Smooth muscle cell (in vitro differentiated cells): ENCODE measurements around the gene HK2. TPM values are rescaled to one million over a fixed set of nuclear protein-coding genes. Genes with fewer than 3 reads are reported as not detected.

Experiments used
- DNase-seq: peaks from one replicate; lab custom pipeline; 2025; ENCODE audit not compliant: unreplicated experiment; lab: John Stamatoyannopoulos, UW
- H2AFZ ChIP-seq: fragments of 200-600 bp; sonication (generic); 2 replicates; pipeline ENCODE4 v1.6.0; 2016; ENCODE audit warnings: antibody characterized with exemption, low read depth, mild to moderate bottlenecking
- H3F3A ChIP-seq: fragments of 200-600 bp; sonication (generic); 2 replicates; pipeline ENCODE4 v1.6.0; 2017; ENCODE audit warnings: antibody characterized with exemption, low read depth
- H3K27ac ChIP-seq: fragments of 200-600 bp; sonication (generic); 2 replicates; pipeline ENCODE4 v1.5.1; 2016; ENCODE audit warnings: low read depth, mild to moderate bottlenecking
- H3K27me3 ChIP-seq: fragments of 200-600 bp; sonication (generic); 2 replicates; pipeline ENCODE4 v1.6.1; 2016; ENCODE audit warnings: low read depth, mild to moderate bottlenecking
- H3K36me3 ChIP-seq: fragments of 200-600 bp; sonication (generic); 2 replicates; pipeline ENCODE4 v1.5.1; 2016; ENCODE audit warnings: low read depth
- H3K4me1 ChIP-seq: fragments of 200-600 bp; sonication (generic); 2 replicates; pipeline ENCODE4 v1.5.1; 2016; ENCODE audit warnings: low read depth
- H3K4me2 ChIP-seq: fragments of 200-600 bp; sonication (generic); 2 replicates; pipeline ENCODE4 v1.6.0; 2016; ENCODE audit warnings: mild to moderate bottlenecking
- H3K4me3 ChIP-seq: fragments of 200-600 bp; sonication (generic); 2 replicates; pipeline ENCODE4 v1.5.1; 2016; ENCODE audit warnings: mild to moderate bottlenecking
- H3K79me2 ChIP-seq: fragments of 200-600 bp; sonication (generic); 2 replicates; pipeline ENCODE4 v1.6.0; 2016; ENCODE audit warnings: low read depth, mild to moderate bottlenecking
- H3K9ac ChIP-seq: fragments of 200-600 bp; sonication (generic); 2 replicates; pipeline ENCODE4 v1.6.0; 2016; ENCODE audit warnings: low read depth
- H3K9me3 ChIP-seq: fragments of 200-600 bp; sonication (generic); replicated peaks from 2 replicates; pipeline ENCODE4 v1.5.1; 2016; ENCODE audit warnings: low read depth
- H4K20me1 ChIP-seq: fragments of 200-600 bp; sonication (generic); 2 replicates; pipeline ENCODE4 v1.6.0; 2016; ENCODE audit warnings: low read depth
- WGBS: methylation state at CpG from one replicate; pipeline ENCODE4 v1.1.7; 2016; ENCODE audit warnings: low lambda C conversion rate; 5-methylcytosine and 5-hydroxymethylcytosine counted together
- polyA plus RNA-seq: library from polyadenylated mRNA; unstranded; fragments of >200 nt; fragmentation: Nextera tagmentation; extraction: Ambion mirVana; gene quantifications from 2 replicates; pipeline ENCODE4 v1.2.1, GENCODE V29; 2016
- total RNA-seq: library from RNA; depleted of rRNA; stranded (reverse); fragments of >200 nt; gene quantifications from 2 replicates; pipeline ENCODE4 v1.2.3, GENCODE V29; 2014
- TF ChIP-seq, protein P1 (sequence below): fragments of 200-600 bp; sonication (generic); IDR thresholded peaks from 2 replicates; pipeline ENCODE4 v1.5.1; 2017; ENCODE audit warnings: borderline replicate concordance, mild to moderate bottlenecking, antibody characterized with exemption; ENCODE audit not compliant: insufficient read depth, poor library complexity, severe bottlenecking

Gene HK2
- total and polyA plus RNA-seq, 2 experiments from 2014 or later: 20.3 to 38.0 TPM

- TF ChIP-seq, protein P1, sequence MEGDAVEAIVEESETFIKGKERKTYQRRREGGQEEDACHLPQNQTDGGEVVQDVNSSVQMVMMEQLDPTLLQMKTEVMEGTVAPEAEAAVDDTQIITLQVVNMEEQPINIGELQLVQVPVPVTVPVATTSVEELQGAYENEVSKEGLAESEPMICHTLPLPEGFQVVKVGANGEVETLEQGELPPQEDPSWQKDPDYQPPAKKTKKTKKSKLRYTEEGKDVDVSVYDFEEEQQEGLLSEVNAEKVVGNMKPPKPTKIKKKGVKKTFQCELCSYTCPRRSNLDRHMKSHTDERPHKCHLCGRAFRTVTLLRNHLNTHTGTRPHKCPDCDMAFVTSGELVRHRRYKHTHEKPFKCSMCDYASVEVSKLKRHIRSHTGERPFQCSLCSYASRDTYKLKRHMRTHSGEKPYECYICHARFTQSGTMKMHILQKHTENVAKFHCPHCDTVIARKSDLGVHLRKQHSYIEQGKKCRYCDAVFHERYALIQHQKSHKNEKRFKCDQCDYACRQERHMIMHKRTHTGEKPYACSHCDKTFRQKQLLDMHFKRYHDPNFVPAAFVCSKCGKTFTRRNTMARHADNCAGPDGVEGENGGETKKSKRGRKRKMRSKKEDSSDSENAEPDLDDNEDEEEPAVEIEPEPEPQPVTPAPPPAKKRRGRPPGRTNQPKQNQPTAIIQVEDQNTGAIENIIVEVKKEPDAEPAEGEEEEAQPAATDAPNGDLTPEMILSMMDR: no peak
- 82% methylated on average over 4 of the region's 4 CpGs for WGBS
- H4K20me1 ChIP-seq: peaks cover 6% of the 10 kb centered on the region
- peaks cover 7% of the 10 kb centered on the region for H3K4me1 ChIP-seq
- H3K79me2 ChIP-seq: no peaks in the 10 kb centered on the region
- no peak overlapping the region for H2AFZ ChIP-seq
- DNase-seq: no peak
- no peaks in the 10 kb centered on the region for H3K27me3 ChIP-seq
- H3K4me3 ChIP-seq: no peak overlapping the region
- no peak overlapping the region for H3K4me2 ChIP-seq
- H3K9me3 ChIP-seq: no peaks in the 10 kb centered on the region
- no peak overlapping the region for H3K27ac ChIP-seq
- peaks cover 7% of the 10 kb centered on the region for H3F3A ChIP-seq
- no peak overlapping the region for H3K9ac ChIP-seq
- peaks cover 41% of the 10 kb centered on the region for H3K36me3 ChIP-seq
Observed at GRCh38 chr2:74882299-74882687, 48.4 kb downstream of the HK2 start.

DNA sequence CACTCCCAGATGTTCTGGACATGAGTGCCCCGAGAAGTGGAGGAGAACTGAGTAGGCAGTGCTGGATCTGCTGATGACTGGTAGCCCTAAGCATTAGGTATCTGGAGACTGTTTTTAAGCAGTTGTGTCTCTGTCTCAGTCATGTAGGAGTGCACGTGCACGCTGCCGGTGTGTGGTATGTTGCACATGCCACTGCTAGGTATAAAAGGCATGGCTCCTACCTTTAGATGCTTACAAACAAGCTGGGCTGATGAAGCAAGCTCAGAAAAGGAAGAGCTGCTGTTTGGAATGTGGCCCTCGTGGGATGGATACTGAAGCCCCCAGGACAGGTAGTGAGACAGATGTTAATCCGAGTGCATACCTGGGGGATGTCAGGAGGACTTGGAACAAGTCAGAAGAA, 49.1 kb downstream of the HK2 start:
- Histone ChIP-seq H3K4me2 (no peak overlapping the region), H2AFZ (no peak overlapping the region), H3K9me3 (no peaks in the 10 kb centered on the region), H3K36me3 (peaks cover 35% of the 10 kb centered on the region), H4K20me1 (peaks cover 6% of the 10 kb centered on the region), H3F3A (peaks cover 10% of the 10 kb centered on the region), H3K27me3 (no peaks in the 10 kb centered on the region), H3K4me3 (no peak overlapping the region), H3K4me1 (peaks cover 8% of the 10 kb centered on the region), H3K79me2 (no peaks in the 10 kb centered on the region), H3K9ac (no peak overlapping the region), H3K27ac (no peak overlapping the region)
- TF ChIP-seq, protein P1: no peak
- no peak for DNase-seq
- 95% methylated on average over 6 of the region's 6 CpGs for WGBS

GRCh38 chr2:74884118-74884762, 50.3 kb downstream of the HK2 start:
- H3K27me3 ChIP-seq: no peaks in the 10 kb centered on the region
- DNase-seq: no peak
- WGBS: 96% methylated on average over 5 of the region's 5 CpGs
- H3F3A ChIP-seq: peaks cover 10% of the 10 kb centered on the region
- no peak overlapping the region for H3K4me2 ChIP-seq
- no peaks in the 10 kb centered on the region for H3K9me3 ChIP-seq
- H3K9ac ChIP-seq: no peak overlapping the region
- TF ChIP-seq, protein P1: no peak
- H4K20me1 ChIP-seq: peaks cover 6% of the 10 kb centered on the region
- H3K4me1 ChIP-seq: peaks cover 8% of the 10 kb centered on the region
- no peaks in the 10 kb centered on the region for H3K79me2 ChIP-seq
- H3K4me3 ChIP-seq: no peak overlapping the region
- no peak overlapping the region for H3K27ac ChIP-seq
- no peak overlapping the region for H2AFZ ChIP-seq
- peaks cover 33% of the 10 kb centered on the region for H3K36me3 ChIP-seq

GRCh38 chr2:74884866-74885265, 50.9 kb downstream of the HK2 start:
- peaks cover 29% of the 10 kb centered on the region for H3K36me3 ChIP-seq
- H3K4me2 ChIP-seq: no peak overlapping the region
- peaks cover 6% of the 10 kb centered on the region for H4K20me1 ChIP-seq
- H3K9me3 ChIP-seq: no peaks in the 10 kb centered on the region
- no peak overlapping the region for H3K27ac ChIP-seq
- TF ChIP-seq, protein P1: no peak
- H3K4me3 ChIP-seq: no peak overlapping the region
- no peaks in the 10 kb centered on the region for H3K79me2 ChIP-seq
- H2AFZ ChIP-seq: no peak overlapping the region
- DNase-seq: no peak
- H3K9ac ChIP-seq: no peak overlapping the region
- peaks cover 10% of the 10 kb centered on the region for H3F3A ChIP-seq
- peaks cover 8% of the 10 kb centered on the region for H3K4me1 ChIP-seq
- no peaks in the 10 kb centered on the region for H3K27me3 ChIP-seq
- over 99% methylated on average over 5 of the region's 5 CpGs for WGBS
